AG04449 (cell line): ENCODE measurements around the gene PREP.
"Not testable (repeated sequence)": the region's sequence is repeated elsewhere in the genome, so short reads cannot be mapped to it uniquely, and the experiment has no call there.

Experiments
- CTCF ChIA-PET: fragments of 350-600 bp; formaldehyde crosslinking; extraction: SDS; loops from one replicate; lab custom pipeline; 2021; ENCODE audit warnings: antibody characterized with exemption; lab: Yijun Ruan, JAX
- POLR2A ChIA-PET: fragments of 400-600, 350-600 bp; formaldehyde crosslinking; extraction: SDS; loops from one replicate; lab custom pipeline; 2020; ENCODE audit warnings: antibody characterized with exemption, inconsistent platforms; lab: Yijun Ruan, JAX
- DNase-seq: peaks from one replicate; pipeline ENCODE4 v3.0.0-alpha.2; 2010; ENCODE audit warnings: low read depth, low spot score
- H3K4me3 ChIP-seq: 2 replicates; pipeline ENCODE4 v1.5.1; 2011; ENCODE audit warnings: low read depth, mild to moderate bottlenecking, control low read depth, low read length
- CTCF ChIP-seq: IDR thresholded peaks from one replicate; pipeline ENCODE4 v1.5.1; 2011; ENCODE audit warnings: mild to moderate bottlenecking, moderate library complexity, low read length, control low read depth, inconsistent platforms; ENCODE audit not compliant: insufficient read depth; ENCODE audit errors: missing control alignments

The PREP gene

GRCh38 chr6:105348897-105349296 is 54.0 kb downstream of the PREP start:
- ChIA-PET POLR2A (no interaction called here), CTCF (interaction anchor here (1.0 to 1.7 kb wide), 4 partner anchors 9 to 261 kb away, joined by 3 to 6 read pairs (median 4); no protein-coding TSS in a partner anchor)

GRCh38 chr6:105346052-105346451 is 56.8 kb downstream of the PREP start:
- CTCF ChIA-PET: interaction anchor here (0.7 to 2.6 kb wide), 4 partner anchors 9 to 258 kb away, joined by 3 to 11 read pairs (median 5); no protein-coding TSS in a partner anchor
- no peak for DNase-seq
- POLR2A ChIA-PET: interaction anchor here (0.5 to 0.7 kb wide), 2 partner anchors 17 to 69 kb away, joined by 3 read pairs; no protein-coding TSS in a partner anchor
- no peak for TF ChIP-seq CTCF
- no peak overlapping the region for H3K4me3 ChIP-seq

More at GRCh38 chr6:105348897-105349296, 54.0 kb downstream of the PREP start:
- no peak for TF ChIP-seq CTCF
- H3K4me3 ChIP-seq: no peak overlapping the region
- no peak for DNase-seq

- no peak overlapping the region for H3K4me3 ChIP-seq
- DNase-seq: no peak
- CTCF ChIA-PET: interaction anchor here (1.4 to 2.6 kb wide), 3 partner anchors 9 to 257 kb away, joined by 3 to 11 read pairs (median 7); no protein-coding TSS in a partner anchor
- TF ChIP-seq CTCF: no peak
- POLR2A ChIA-PET: interaction anchor here (0.7 kb wide), 1 partner anchor 70 kb away, joined by 3 read pairs; no protein-coding TSS in a partner anchor
Measured at GRCh38 chr6:105345506-105345905, 57.4 kb downstream of the PREP start.

- no peak for DNase-seq
- no peak overlapping the region for H3K4me3 ChIP-seq
- no peak for TF ChIP-seq CTCF
- POLR2A ChIA-PET: no interaction called here
- CTCF ChIA-PET: interaction anchor here (2.3 to 2.6 kb wide), 2 partner anchors 18 to 256 kb away, joined by 7 to 11 read pairs; no protein-coding TSS in a partner anchor
Measured at GRCh38 chr6:105344881-105345370, 58.0 kb downstream of the PREP start.

- POLR2A ChIA-PET, H3K4me3 ChIP-seq: not testable (repeated sequence)
Measured at GRCh38 chr6:105338350-105338983, 64.4 kb downstream of the PREP start.

GRCh38 chr6:105336986-105337385 is 65.9 kb downstream of the PREP start:
- DNase-seq: no peak
- POLR2A ChIA-PET: no interaction called here
- no peak overlapping the region for H3K4me3 ChIP-seq
- CTCF ChIA-PET: interaction anchor here (0.9 to 1.1 kb wide), 2 partner anchors 9 to 249 kb away, joined by 3 to 5 read pairs; no protein-coding TSS in a partner anchor
- TF ChIP-seq CTCF: no peak

More at GRCh38 chr6:105338350-105338983, 64.4 kb downstream of the PREP start:
- CTCF ChIA-PET: interaction anchor here (1.4 to 1.5 kb wide), 2 partner anchors 18 to 251 kb away, joined by 3 read pairs; no protein-coding TSS in a partner anchor
- DNase-seq: not testable (repeated sequence)
